Neural progenitor cell (in vitro differentiated cells): ENCODE measurements around the gene GOSR2. TPM values are rescaled to one million over a fixed set of nuclear protein-coding genes. Genes with fewer than 3 reads are reported as not detected.

Source experiments
- DNase-seq: peaks from one replicate; pipeline ENCODE4 v3.0.0-alpha.2; 2016; ENCODE audit warnings: low spot score
- H2AFZ ChIP-seq: fragments of 200-600 bp; sonication (generic); replicated peaks from 2 replicates; pipeline ENCODE4 v1.6.1; 2016; ENCODE audit warnings: antibody characterized with exemption
- H3F3A ChIP-seq: fragments of 200-600 bp; sonication (generic); 2 replicates; pipeline ENCODE4 v1.6.1; 2016; ENCODE audit warnings: antibody characterized with exemption, low read depth
- H3K27ac ChIP-seq: fragments of 200-600 bp; sonication (generic); 2 replicates; pipeline ENCODE4 v1.5.1; 2016; ENCODE audit warnings: mild to moderate bottlenecking
- H3K27me3 ChIP-seq: fragments of 200-600 bp; sonication (generic); 2 replicates; pipeline ENCODE4 v1.6.1; 2016; ENCODE audit warnings: mild to moderate bottlenecking, moderate library complexity
- H3K36me3 ChIP-seq: fragments of 200-600 bp; sonication (generic); 2 replicates; pipeline ENCODE4 v1.5.1; 2016
- H3K4me1 ChIP-seq: fragments of 200-600 bp; sonication (generic); 2 replicates; pipeline ENCODE4 v1.6.1; 2016; ENCODE audit warnings: mixed run types
- H3K4me2 ChIP-seq: fragments of 200-600 bp; sonication (generic); 2 replicates; pipeline ENCODE4 v1.6.1; 2016
- H3K4me3 ChIP-seq: fragments of 200-600 bp; sonication (generic); 2 replicates; pipeline ENCODE4 v1.5.1; 2016
- H3K79me2 ChIP-seq: fragments of 200-600 bp; sonication (generic); 2 replicates; pipeline ENCODE4 v1.6.1; 2016; ENCODE audit warnings: low read depth
- H3K9ac ChIP-seq: fragments of 200-600 bp; sonication (generic); 2 replicates; pipeline ENCODE4 v1.6.1; 2016
- H3K9me3 ChIP-seq: fragments of 200-600 bp; sonication (generic); 2 replicates; pipeline ENCODE4 v1.5.1; 2016; ENCODE audit warnings: low read depth
- H4K20me1 ChIP-seq: fragments of 200-600 bp; sonication (generic); 2 replicates; pipeline ENCODE4 v1.6.1; 2016; ENCODE audit warnings: low read depth
- H3K27ac Mint-ChIP-seq: 3 replicates; pipeline ENCODE4 v1.8.0; 2021; ENCODE audit warnings: mixed read lengths
- H3K27me3 Mint-ChIP-seq: 2 replicates; pipeline ENCODE4 v1.8.0; 2022; ENCODE audit warnings: low read depth, mild to moderate bottlenecking, inconsistent platforms, moderate library complexity, mixed read lengths; ENCODE audit not compliant: insufficient read depth
- H3K36me3 Mint-ChIP-seq: 3 replicates; pipeline ENCODE4 v1.8.0; 2021; ENCODE audit warnings: mixed read lengths
- H3K4me1 Mint-ChIP-seq: 3 replicates; pipeline ENCODE4 v1.8.0; 2021; ENCODE audit warnings: mixed read lengths
- H3K4me3 Mint-ChIP-seq: 3 replicates; pipeline ENCODE4 v1.8.0; 2021; ENCODE audit warnings: mild to moderate bottlenecking, moderate library complexity, mixed read lengths
- H3K9me3 Mint-ChIP-seq: 3 replicates; pipeline ENCODE4 v1.8.0; 2020; ENCODE audit warnings: mixed read lengths
- EZH2 ChIP-seq: fragments of 200-600 bp; sonication (generic); IDR thresholded peaks from 2 replicates; pipeline ENCODE4 v1.6.1; 2017; ENCODE audit warnings: antibody characterized with exemption, mild to moderate bottlenecking, moderate library complexity
- EZH2phosphoT487 ChIP-seq: fragments of 200-600 bp; sonication (generic); IDR thresholded peaks from 2 replicates; pipeline ENCODE4 v1.6.1; 2017; ENCODE audit warnings: antibody characterized with exemption
- total RNA-seq: library from RNA; depleted of rRNA; stranded (reverse); fragments of >200 nt; gene quantifications from 2 replicates; pipeline ENCODE4 v1.2.3, GENCODE V29; 2015; ENCODE audit warnings: low replicate concordance
- TF ChIP-seq, protein P1 (sequence below): fragments of 200-600 bp; sonication (generic); IDR thresholded peaks from 2 replicates; pipeline ENCODE4 v1.5.1; 2017; ENCODE audit warnings: antibody characterized with exemption, mild to moderate bottlenecking

The GOSR2 gene
- total RNA-seq, 1 donor from 2014 or later: 33.6 TPM

DNA sequence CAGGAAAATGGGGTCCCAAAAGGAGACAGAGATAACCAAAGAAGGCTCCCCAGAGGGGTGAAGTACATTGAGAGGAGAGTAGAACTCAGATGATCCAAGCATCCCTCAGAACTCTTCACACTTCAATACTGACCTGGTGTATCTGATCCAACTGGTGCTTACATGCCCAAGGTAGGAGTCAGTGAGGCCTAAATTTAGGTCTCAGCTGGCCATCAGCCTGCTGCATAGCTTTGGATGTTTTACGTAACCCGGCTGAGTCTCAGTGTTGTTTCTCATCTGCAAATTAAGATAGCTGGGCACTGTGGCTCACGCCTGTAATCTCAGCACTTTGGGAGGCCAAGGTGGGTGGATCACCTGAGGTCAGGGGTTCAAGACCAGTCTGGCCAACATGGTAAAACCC, 11.6 kb upstream of the GOSR2 start:
- no peak for DNase-seq
- Mint-ChIP-seq H3K36me3 (no peaks in the 10 kb centered on the region), H3K27me3 (peaks cover 14% of the 10 kb centered on the region), H3K27ac (no peak overlapping the region), H3K9me3 (no peaks in the 10 kb centered on the region), H3K4me1 (peaks cover 3% of the 10 kb centered on the region), H3K4me3 (no peak overlapping the region)
- Histone ChIP-seq H3K4me3 (no peak overlapping the region), H3K4me2 (no peak overlapping the region), H3F3A (no peaks in the 10 kb centered on the region), H3K9ac (no peak overlapping the region), H3K4me1 (peaks cover 2% of the 10 kb centered on the region), H3K36me3 (no peaks in the 10 kb centered on the region), H4K20me1 (no peaks in the 10 kb centered on the region), H3K27ac (no peak overlapping the region), H3K9me3 (no peaks in the 10 kb centered on the region), H3K27me3 (no peaks in the 10 kb centered on the region), H3K79me2 (no peaks in the 10 kb centered on the region), H2AFZ (no peak overlapping the region)
- TF ChIP-seq EZH2: no peak
- TF ChIP-seq, protein P1, sequence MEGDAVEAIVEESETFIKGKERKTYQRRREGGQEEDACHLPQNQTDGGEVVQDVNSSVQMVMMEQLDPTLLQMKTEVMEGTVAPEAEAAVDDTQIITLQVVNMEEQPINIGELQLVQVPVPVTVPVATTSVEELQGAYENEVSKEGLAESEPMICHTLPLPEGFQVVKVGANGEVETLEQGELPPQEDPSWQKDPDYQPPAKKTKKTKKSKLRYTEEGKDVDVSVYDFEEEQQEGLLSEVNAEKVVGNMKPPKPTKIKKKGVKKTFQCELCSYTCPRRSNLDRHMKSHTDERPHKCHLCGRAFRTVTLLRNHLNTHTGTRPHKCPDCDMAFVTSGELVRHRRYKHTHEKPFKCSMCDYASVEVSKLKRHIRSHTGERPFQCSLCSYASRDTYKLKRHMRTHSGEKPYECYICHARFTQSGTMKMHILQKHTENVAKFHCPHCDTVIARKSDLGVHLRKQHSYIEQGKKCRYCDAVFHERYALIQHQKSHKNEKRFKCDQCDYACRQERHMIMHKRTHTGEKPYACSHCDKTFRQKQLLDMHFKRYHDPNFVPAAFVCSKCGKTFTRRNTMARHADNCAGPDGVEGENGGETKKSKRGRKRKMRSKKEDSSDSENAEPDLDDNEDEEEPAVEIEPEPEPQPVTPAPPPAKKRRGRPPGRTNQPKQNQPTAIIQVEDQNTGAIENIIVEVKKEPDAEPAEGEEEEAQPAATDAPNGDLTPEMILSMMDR: no peak
- TF ChIP-seq EZH2phosphoT487: no peak

DNA sequence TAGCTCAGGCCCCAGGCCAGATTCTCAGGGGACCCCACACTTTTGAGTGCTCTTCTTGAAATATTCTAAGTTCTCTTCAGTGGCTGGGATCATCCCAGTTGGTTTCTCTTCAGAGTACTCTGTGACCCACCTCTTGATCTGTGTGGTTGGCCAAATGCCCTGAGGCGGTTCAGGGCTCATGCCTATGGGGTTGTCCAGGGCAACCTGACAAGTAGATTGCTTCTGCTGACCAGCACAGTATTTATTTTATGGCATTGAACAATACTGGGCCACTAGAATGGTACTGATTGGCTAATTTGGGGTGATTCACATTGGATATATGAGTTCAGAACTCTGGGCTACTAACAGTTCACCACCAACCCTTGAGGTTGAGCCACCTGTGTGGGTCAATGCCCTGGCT, 7.4 kb upstream of the GOSR2 start:
- no peak overlapping the region for H3K4me3 Mint-ChIP-seq
- H3K36me3 Mint-ChIP-seq: no peaks in the 10 kb centered on the region
- peaks cover 8% of the 10 kb centered on the region for H3K27me3 Mint-ChIP-seq
- H2AFZ ChIP-seq: no peak overlapping the region
- no peaks in the 10 kb centered on the region for H3K79me2 ChIP-seq
- H3K27ac ChIP-seq: no peak overlapping the region
- H3K4me2 ChIP-seq: no peak overlapping the region
- H3K9me3 Mint-ChIP-seq: no peaks in the 10 kb centered on the region
- H3K9ac ChIP-seq: no peak overlapping the region
- H3K4me3 ChIP-seq: no peak overlapping the region
- DNase-seq: no peak
- no peaks in the 10 kb centered on the region for H3K4me1 ChIP-seq
- no peaks in the 10 kb centered on the region for H4K20me1 ChIP-seq
- no peaks in the 10 kb centered on the region for H3K4me1 Mint-ChIP-seq
- no peaks in the 10 kb centered on the region for H3K36me3 ChIP-seq
- H3K27me3 ChIP-seq: no peaks in the 10 kb centered on the region
- H3K9me3 ChIP-seq: no peaks in the 10 kb centered on the region
- TF ChIP-seq, protein P1: no peak
- TF ChIP-seq EZH2 (no peak), EZH2phosphoT487 (no peak)
- H3F3A ChIP-seq: no peaks in the 10 kb centered on the region
- H3K27ac Mint-ChIP-seq: no peak overlapping the region

DNA sequence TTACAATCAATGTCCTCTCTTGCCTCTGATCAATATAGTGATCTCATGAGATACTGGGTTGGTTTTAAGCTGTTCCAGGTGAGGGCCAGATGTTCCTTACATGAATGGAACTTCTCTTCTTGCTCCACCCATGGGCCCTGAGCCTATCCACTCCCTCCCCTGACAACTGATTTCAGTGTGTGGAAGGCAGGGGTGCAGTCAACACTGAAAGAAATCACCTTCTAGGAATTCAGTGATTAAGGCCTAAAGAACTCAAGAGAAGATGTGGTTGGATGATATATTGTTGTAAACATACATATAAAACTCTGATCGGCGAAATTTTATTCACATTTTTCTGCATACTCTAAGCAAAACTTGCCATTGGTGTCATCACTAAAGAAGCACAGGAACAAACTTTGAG, 6.7 kb upstream of the GOSR2 start:
- Mint-ChIP-seq H3K36me3 (no peaks in the 10 kb centered on the region), H3K4me3 (no peak overlapping the region), H3K27ac (no peak overlapping the region), H3K9me3 (no peaks in the 10 kb centered on the region), H3K27me3 (peaks cover 6% of the 10 kb centered on the region), H3K4me1 (no peaks in the 10 kb centered on the region)
- TF ChIP-seq EZH2phosphoT487 (no peak), EZH2 (no peak)
- TF ChIP-seq, protein P1: no peak
- no peak overlapping the region for H2AFZ ChIP-seq
- H3K9ac ChIP-seq: no peak overlapping the region
- no peaks in the 10 kb centered on the region for H3K9me3 ChIP-seq
- no peaks in the 10 kb centered on the region for H3F3A ChIP-seq
- H3K4me3 ChIP-seq: no peak overlapping the region
- H3K4me2 ChIP-seq: no peak overlapping the region
- H3K79me2 ChIP-seq: no peaks in the 10 kb centered on the region
- no peaks in the 10 kb centered on the region for H4K20me1 ChIP-seq
- no peak overlapping the region for H3K27ac ChIP-seq
- H3K4me1 ChIP-seq: no peaks in the 10 kb centered on the region
- no peaks in the 10 kb centered on the region for H3K36me3 ChIP-seq
- DNase-seq: no peak
- no peaks in the 10 kb centered on the region for H3K27me3 ChIP-seq
